ENCODE data around the gene SERINC5.
"Not testable (repeated sequence)": the region's sequence is repeated elsewhere in the genome, so short reads cannot be mapped to it uniquely, and the experiment has no call there.

SERINC5 gene

DNA sequence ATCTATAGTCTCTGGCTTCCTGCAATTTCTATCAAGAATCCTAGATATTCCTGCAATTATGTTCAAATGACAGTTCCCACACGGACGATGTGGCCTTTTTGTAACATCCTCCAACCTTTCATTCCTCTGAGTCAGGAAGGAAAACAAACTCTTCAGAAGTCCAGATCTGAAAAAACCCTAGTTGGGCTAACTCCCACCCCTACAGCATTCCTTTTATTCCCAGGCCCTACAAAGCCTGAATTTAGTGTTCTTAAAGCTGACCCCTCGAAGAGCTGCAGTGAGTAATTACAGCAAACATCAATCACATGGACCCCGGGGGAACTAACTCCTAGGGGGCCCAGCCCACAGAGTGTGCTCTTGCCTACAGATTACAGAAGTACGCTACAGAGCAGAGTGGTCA, 99.7 kb downstream of the SERINC5 start:
- no peak overlapping the region for H3K4me3 ChIP-seq (ENCODE audit: low read depth, low read length)
- in situ Hi-C loops (cut with HindIII; ENCODE audit: low sequenced_read_pairs): no loop called here
- TF ChIP-seq, protein P1, sequence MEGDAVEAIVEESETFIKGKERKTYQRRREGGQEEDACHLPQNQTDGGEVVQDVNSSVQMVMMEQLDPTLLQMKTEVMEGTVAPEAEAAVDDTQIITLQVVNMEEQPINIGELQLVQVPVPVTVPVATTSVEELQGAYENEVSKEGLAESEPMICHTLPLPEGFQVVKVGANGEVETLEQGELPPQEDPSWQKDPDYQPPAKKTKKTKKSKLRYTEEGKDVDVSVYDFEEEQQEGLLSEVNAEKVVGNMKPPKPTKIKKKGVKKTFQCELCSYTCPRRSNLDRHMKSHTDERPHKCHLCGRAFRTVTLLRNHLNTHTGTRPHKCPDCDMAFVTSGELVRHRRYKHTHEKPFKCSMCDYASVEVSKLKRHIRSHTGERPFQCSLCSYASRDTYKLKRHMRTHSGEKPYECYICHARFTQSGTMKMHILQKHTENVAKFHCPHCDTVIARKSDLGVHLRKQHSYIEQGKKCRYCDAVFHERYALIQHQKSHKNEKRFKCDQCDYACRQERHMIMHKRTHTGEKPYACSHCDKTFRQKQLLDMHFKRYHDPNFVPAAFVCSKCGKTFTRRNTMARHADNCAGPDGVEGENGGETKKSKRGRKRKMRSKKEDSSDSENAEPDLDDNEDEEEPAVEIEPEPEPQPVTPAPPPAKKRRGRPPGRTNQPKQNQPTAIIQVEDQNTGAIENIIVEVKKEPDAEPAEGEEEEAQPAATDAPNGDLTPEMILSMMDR (IDR thresholded peaks at IDR 0.05; ENCODE audit: low read depth, low read length, missing control alignments): no peak
- no peak for DNase-seq (ENCODE audit: low read depth)

DNA sequence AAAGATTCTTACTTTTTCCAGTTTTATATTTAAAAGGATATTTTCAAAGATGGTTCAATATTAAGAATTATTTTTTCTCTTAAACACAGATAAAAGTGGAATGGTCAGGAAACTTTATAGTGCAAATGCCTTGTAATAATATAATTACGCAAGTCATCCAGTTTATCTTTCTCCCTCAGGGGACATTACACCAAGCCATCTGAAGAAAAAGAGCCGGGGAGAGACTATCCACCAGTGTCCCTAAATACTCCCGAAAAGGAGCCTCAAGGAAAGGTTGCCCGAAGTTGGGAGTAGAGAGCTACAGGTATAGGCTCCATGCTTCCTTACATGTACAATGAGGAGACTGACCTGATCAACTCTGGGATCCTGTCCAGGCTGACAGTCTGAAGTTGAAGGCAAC, 101.1 kb downstream of the SERINC5 start:
- DNase-seq (ENCODE audit: low read depth): no peak
- TF ChIP-seq, protein P1 (IDR thresholded peaks at IDR 0.05; ENCODE audit: low read depth, low read length, missing control alignments): no peak
- no peak overlapping the region for H3K4me3 ChIP-seq (ENCODE audit: low read depth, low read length)
- in situ Hi-C loops (cut with HindIII; ENCODE audit: low sequenced_read_pairs): no loop called here

DNA sequence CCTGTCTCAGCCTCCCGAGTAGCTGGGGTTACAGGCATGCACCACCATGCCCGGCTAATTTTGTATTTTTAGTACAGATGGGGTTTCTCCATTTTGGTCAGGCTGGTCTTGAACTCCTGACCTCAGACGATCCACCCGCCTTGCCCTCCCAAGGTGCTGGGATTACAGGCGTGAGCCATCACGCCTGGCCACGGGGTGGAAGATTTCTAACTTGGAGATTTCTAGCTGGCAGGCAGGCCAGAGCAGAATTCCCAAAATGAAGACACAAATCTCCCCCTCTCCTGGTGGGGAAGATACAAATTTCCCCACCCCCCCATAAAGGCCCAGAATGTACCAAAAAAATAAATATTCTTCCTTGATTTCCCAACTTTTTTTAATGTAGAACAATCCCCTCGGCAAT, 101.6 kb downstream of the SERINC5 start:
- DNase-seq (ENCODE audit: low read depth); H3K4me3 ChIP-seq (ENCODE audit: low read depth, low read length); in situ Hi-C loops (cut with HindIII; ENCODE audit: low sequenced_read_pairs): not testable (repeated sequence)

DNA sequence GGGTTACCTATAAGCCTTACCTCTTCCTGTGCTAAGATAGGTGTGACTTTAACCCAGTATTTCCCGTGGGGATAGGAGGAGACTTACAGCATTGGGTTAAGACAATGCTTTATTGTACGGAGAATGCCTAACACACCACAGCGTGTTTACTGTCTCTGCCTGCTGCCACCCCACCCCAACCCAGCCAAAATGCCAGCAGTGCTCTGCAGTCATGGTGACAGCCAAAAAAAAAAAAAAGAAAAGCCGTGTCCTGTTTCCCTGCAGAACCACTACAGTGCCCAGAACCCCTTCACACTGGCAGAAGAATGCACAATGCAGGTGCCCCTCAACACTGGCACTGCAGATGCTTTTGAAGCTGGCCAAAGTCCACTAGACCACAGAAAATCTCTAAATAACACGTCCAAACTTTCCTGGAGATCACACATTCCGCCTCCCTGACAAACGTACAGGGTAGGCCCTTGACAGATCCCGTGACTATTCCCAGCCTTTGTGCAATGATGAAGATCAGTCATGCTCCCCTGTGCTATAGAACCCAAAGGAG, 102.2 kb downstream of the SERINC5 start:
- DNase-seq (ENCODE audit: low read depth): no peak
- in situ Hi-C loops (cut with HindIII; ENCODE audit: low sequenced_read_pairs): no loop called here
- H3K4me3 ChIP-seq (ENCODE audit: low read depth, low read length): no peak overlapping the region
- TF ChIP-seq, protein P1 (IDR thresholded peaks at IDR 0.05; ENCODE audit: low read depth, low read length, missing control alignments): no peak

DNA sequence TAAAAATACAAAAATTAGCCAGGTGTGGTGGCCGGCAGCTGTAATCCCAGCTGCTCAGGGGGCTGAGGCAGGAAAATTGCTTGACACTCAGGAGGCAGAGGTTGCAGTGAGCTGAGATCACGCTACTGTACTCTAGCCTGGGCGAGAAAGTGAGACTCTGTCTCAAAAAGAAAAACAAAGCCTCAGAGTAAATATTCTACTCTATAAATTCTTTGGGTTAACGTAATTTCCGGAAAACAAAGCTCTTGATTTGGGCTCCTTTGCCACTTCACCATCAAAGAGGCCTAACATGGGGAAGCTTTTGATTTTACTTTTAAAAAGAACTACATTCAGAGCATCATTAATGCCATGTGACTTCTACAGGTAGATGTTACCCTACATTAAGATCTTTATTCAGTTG, 103.1 kb downstream of the SERINC5 start:
- in situ Hi-C loops (cut with HindIII; ENCODE audit: low sequenced_read_pairs): no loop called here
- no peak for DNase-seq (ENCODE audit: low read depth)

DNA sequence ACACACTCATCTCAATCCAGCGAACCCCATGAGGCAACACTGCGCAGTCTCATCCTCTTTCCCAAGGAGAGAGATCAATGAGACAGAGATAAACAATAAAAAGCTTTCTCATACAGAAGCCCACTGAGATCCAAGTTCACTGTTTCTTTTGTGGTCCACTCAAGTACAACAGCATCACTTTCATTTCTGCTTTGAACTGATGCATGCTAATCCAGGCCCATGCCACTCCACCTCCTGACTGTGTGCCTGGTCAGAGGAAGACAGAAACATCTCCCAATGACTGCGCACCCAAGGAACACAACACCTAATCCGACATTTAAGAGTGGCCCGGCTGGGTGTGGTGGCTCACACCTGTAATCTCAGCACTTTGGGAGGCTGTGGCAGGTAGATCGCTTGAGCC, 104.0 kb downstream of the SERINC5 start:
- H3K4me3 ChIP-seq (ENCODE audit: low read depth, low read length): no peak overlapping the region
- no peak for DNase-seq (ENCODE audit: low read depth)
- in situ Hi-C loops (cut with HindIII; ENCODE audit: low sequenced_read_pairs): no loop called here
- TF ChIP-seq, protein P1 (IDR thresholded peaks at IDR 0.05; ENCODE audit: low read depth, low read length, missing control alignments): no peak

More for the DNA sequence above, 103.1 kb downstream of the SERINC5 start:
- no peak overlapping the region for H3K4me3 ChIP-seq (ENCODE audit: low read depth, low read length)
- TF ChIP-seq, protein P1 (IDR thresholded peaks at IDR 0.05; ENCODE audit: low read depth, low read length, missing control alignments): no peak

DNA sequence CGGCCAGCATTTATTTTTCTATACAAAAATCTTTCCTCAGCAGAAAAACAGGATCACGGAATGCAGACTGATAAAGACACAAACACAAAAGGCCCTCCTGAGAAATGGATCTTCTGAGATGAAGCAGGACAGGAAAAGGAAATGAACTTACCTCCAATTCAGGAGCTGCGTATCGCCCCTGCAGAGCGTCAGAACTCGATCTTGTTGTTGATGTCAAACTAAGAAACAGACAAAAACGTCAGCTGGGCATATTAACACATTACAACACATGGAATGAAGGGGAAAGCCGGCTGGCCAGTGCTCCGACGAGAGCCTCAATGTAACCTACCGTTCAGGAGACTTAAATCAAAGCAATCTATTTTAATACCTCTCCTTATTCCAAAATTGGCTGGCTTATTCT, 105.1 kb downstream of the SERINC5 start:
- no peak overlapping the region for H3K4me3 ChIP-seq (ENCODE audit: low read depth, low read length)
- no peak for DNase-seq (ENCODE audit: low read depth)
- TF ChIP-seq, protein P1 (IDR thresholded peaks at IDR 0.05; ENCODE audit: low read depth, low read length, missing control alignments): no peak
- in situ Hi-C loops (cut with HindIII; ENCODE audit: low sequenced_read_pairs): no loop called here

All from astrocyte of the cerebellum (primary cell).